GM12875 (cell line): ENCODE data around the gene ITGB1BP1.

ENCODE experiments used
- H3K4me3 ChIP-seq: one replicate; pipeline ENCODE4 v1.5.1; 2011; ENCODE audit warnings: low read depth, low read length, control low read depth
- TF ChIP-seq, protein P1 (sequence below): IDR thresholded peaks from 2 replicates; pipeline ENCODE4 v1.5.1; 2011; ENCODE audit warnings: low read depth, mild to moderate bottlenecking, control low read depth, inconsistent platforms, low read length, moderate library complexity, borderline replicate concordance; ENCODE audit not compliant: insufficient read depth

Gene ITGB1BP1

DNA sequence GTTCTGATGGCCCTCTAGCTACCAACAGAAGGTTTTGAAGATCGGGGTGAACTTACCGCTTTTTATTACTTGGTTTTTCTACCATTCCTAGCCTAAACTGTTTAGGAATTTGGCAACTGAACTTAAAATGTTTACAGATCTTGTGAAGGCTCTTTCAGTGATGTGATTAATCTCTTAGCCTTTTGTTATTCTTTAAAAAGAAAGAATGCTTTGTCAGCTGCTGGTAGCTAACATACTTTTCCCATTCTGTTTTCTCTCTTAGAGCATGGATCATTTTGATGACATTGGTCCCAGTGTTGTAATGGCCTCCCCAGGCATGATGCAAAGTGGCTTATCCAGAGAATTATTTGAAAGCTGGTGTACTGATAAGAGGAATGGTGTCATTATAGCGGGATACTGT is 18.2 kb upstream of the ITGB1BP1 start:
- TF ChIP-seq, protein P1, sequence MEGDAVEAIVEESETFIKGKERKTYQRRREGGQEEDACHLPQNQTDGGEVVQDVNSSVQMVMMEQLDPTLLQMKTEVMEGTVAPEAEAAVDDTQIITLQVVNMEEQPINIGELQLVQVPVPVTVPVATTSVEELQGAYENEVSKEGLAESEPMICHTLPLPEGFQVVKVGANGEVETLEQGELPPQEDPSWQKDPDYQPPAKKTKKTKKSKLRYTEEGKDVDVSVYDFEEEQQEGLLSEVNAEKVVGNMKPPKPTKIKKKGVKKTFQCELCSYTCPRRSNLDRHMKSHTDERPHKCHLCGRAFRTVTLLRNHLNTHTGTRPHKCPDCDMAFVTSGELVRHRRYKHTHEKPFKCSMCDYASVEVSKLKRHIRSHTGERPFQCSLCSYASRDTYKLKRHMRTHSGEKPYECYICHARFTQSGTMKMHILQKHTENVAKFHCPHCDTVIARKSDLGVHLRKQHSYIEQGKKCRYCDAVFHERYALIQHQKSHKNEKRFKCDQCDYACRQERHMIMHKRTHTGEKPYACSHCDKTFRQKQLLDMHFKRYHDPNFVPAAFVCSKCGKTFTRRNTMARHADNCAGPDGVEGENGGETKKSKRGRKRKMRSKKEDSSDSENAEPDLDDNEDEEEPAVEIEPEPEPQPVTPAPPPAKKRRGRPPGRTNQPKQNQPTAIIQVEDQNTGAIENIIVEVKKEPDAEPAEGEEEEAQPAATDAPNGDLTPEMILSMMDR = no peak
- no peak overlapping the region for H3K4me3 ChIP-seq

DNA sequence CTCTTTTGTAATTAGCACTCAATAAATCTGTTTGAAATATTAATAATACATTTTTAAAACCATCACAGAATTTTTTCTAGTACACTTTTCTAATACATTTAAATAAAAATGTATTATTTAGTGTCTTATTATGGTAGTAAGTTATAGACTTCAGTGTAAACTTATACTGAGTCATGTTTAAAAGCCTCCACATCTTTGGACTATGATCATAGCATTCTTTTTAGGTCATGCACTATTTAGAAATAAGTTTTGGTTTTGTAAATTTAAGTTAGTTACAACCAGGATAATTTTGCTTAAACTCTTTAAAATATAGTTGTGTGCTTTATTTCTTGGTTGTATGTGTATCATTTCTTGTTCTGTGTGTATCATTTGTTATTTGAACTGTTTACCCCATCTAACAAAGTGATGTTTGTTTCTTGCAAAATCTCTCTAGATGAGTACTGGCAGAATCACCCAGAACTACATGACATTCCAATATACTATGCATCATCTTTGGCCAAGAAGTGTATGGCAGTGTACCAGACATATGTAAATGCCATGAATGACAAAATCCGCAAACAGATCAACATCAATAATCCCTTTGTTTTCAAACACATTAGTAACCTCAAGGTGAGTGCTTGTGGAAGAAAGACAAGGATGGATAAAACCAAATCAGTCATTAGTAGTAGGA is 16.9 kb upstream of the ITGB1BP1 start:
- TF ChIP-seq, protein P1 = no peak
- H3K4me3 ChIP-seq = no peak overlapping the region

DNA sequence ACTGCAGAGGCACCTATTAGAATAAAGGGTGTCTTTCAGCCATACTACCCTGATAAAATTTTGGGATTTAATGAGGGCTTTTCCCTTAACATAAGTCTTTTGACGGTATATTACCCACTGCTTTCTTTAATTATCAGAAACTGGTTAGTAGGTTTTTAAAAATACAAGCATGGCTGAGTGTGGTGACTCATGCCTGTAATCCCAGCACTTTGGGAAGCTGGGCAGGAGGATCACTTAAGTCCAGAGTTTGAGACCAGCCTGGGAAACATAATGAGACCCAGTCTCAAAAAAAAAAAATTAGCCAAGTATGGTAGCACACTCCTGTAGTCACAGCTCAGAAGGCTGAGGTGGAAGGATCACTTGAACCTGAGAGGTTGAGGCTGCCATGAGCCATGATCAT is 16.2 kb upstream of the ITGB1BP1 start:
- TF ChIP-seq, protein P1 = no peak

DNA sequence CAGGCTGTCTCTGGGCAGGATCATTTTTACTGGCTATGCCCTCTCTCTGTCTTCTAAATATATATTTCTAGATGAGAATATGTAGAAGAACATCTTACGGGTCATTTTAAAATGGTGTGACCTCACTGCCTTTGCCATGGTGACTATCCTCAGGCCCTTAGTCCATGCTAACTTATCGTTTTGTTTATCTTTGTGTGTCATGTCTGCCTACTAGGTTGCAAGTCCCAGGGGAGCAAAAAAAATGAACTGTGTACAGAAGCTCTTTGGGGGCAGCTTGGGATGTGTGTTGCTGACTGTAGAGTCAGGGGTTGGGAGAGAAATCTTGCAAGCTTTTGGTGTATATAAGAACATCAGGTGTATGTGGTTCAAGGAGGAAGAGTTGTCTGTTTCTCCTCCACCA is 11.2 kb upstream of the ITGB1BP1 start:
- TF ChIP-seq, protein P1 = no peak
- H3K4me3 ChIP-seq = no peak overlapping the region

More for the DNA sequence above, 16.2 kb upstream of the ITGB1BP1 start:
- H3K4me3 ChIP-seq = no peak overlapping the region

DNA sequence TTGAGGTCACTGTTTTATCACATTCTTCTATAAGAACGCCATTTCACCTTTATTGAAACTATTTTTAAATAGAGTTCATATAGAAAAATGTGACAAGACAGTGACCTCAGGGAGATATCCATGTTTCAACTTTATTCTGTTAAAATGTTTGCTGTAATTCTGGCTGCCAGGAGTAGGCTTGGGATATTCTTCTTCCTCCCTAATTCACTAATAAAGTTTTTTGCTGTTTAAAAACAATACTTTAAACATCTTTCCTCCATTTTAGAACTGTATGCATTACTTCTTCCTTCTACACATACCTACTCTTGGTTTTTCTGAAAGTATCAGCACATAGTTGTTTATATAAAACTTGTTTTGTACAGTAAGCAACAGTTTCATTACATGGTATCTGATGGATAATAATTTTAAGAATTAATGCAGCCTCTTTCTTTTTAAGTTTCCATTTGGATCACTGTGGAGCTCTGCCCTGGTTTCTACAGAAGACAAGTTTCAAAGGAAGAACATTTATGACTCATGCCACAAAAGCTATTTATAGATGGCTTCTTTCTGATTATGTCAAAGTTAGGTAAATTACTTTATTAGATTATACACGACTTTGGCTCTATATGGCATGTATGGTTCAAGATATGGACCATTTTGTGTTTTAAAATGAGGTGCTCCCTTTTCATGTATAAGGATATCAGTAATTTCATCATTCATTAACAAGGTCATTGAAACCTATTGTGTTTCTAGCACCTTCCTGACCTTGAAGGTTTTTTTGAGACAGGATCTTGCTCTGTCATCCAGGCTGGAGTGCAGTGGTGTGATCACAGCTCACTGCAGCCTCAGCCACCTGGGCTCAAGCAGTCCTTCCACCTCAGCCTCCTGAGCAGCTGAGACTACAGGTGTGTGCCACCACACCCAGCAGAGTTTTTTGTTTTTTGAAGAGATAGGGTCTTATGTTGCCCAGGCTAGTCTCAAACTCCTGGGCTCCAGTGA is 7.3 kb upstream of the ITGB1BP1 start:
- TF ChIP-seq, protein P1 = no peak
- no peak overlapping the region for H3K4me3 ChIP-seq

DNA sequence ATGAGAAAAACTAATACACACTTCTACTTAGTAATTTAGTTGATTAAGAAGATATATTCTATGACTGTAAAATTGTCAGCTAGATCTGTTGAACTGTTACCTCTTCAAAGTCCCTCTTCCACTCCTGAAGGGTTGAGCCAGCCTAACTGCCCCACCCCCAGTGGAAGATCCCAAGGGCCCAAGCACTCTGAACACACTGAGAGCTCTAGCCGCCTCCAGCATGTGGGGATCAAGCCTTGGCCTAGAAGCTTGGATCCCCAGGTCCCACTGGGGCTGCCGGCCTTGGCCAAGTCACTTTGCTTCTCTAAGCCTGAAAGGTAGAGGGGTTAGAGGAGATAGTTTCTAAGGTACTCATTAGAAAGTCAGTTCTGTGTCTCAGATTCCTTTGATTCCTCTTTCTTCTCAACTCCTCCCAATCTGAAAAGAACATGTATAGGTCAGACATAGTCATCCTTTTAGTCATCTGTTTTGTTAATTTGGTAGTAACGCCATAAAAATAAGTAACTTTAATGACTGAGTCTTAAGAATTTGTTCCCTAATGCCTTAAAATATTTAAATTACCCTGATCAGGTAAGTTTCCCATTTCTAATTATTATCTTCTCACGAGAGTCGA is 5.7 kb upstream of the ITGB1BP1 start:
- TF ChIP-seq, protein P1 = no peak
- no peak overlapping the region for H3K4me3 ChIP-seq
